K562 (cell line): ENCODE measurements around the gene SLITRK3. TPM values are rescaled to one million over a fixed set of nuclear protein-coding genes. Genes with fewer than 3 reads are reported as not detected.

Experiments used
- ATAC-seq: fragments of 200-7000 bp; cut with Tn5 transposase; 3 replicates; pipeline ENCODE4 v1.9.1; 2020; ENCODE audit warnings: moderate library complexity
- BruUV-seq: library from RNA; stranded (reverse); fragments of 400-500 nt; replicated peaks from 2 replicates; lab custom pipeline; 2021; lab: Mats Ljungman, UMichigan
- CTCF ChIA-PET: fragments of 300-600 bp; formaldehyde crosslinking; extraction: SDS; loops from one replicate; lab custom pipeline; 2021; ENCODE audit warnings: low intra/inter-chr PET ratio; lab: Yijun Ruan, JAX
- POLR2A ChIA-PET: fragments of 300-600, 350-650 bp; sonication (Branson Sonifier 250); formaldehyde crosslinking; extraction: SDS; loops from one replicate; lab custom pipeline; 2021; ENCODE audit warnings: antibody characterized with exemption, inconsistent platforms; lab: Yijun Ruan, JAX
- DNase-seq, 4 experiments: peaks; one replicate each; pipeline versions ENCODE4 v3.0.0 to v3.0.0-alpha.2; 2011 to 2018; ENCODE audit warnings: low spot score in 3 of 4, mixed read lengths in 3 of 4; ENCODE audit errors: extremely low read depth in 1 of 4
- FAIRE-seq: peaks from 2 replicates; lab custom pipeline; 2011; peaks lifted over from hg19 to GRCh38; lab: Jason Lieb, UNC
- H2AFZ ChIP-seq: 2 replicates; pipeline ENCODE4 v1.6.0; 2011; ENCODE audit warnings: low read depth, low read length, control low read depth, inconsistent platforms
- H3K27ac ChIP-seq: fragments of 200-600 bp; 3 replicates; pipeline ENCODE4 v1.8.0; 2011; ENCODE audit warnings: low read depth, mild to moderate bottlenecking, control low read depth, inconsistent platforms, low read length, moderate library complexity, mixed read lengths; ENCODE audit errors: extremely low read depth
- H3K27me3 ChIP-seq, 2 experiments: fragments of 300-600 bp in 1 of 2; 2 replicates in 1 of 2; 3 replicates in 1 of 2; pipeline versions ENCODE4 v1.6.0 to v1.8.0; 2011; ENCODE audit warnings: inconsistent platforms in 2 of 2, low read length in 2 of 2, mild to moderate bottlenecking in 1 of 2, mixed read lengths in 1 of 2, moderate library complexity in 1 of 2; ENCODE audit not compliant: control insufficient read depth in 2 of 2, insufficient read depth in 2 of 2
- H3K36me3 ChIP-seq: fragments of 300-600 bp; 3 replicates; pipeline ENCODE4 v1.8.0; 2011; ENCODE audit warnings: mild to moderate bottlenecking, low read length, inconsistent platforms; ENCODE audit not compliant: control insufficient read depth, insufficient read depth
- H3K4me1 ChIP-seq, 2 experiments: fragments of 200-600 bp in 1 of 2; replicated peaks in 1 of 2; 2 replicates in 1 of 2; 3 replicates in 1 of 2; pipeline versions ENCODE4 v1.5.1 to v1.8.0; 2011; ENCODE audit warnings: inconsistent platforms in 2 of 2, low read length in 2 of 2, mild to moderate bottlenecking in 1 of 2, mixed read lengths in 1 of 2, moderate library complexity in 1 of 2; ENCODE audit not compliant: control insufficient read depth in 2 of 2, insufficient read depth in 2 of 2
- H3K4me2 ChIP-seq: 2 replicates; pipeline ENCODE4 v1.6.1; 2011; ENCODE audit warnings: low read length, control low read depth, inconsistent platforms, mixed read lengths; ENCODE audit not compliant: insufficient read depth
- H3K4me3 ChIP-seq: fragments of 200-600 bp; sonication (generic), shearing (Covaris generic); 2 replicates; pipeline ENCODE4 v1.5.1; 2016; ENCODE audit warnings: control low read depth, inconsistent platforms
- H3K79me2 ChIP-seq: fragments of 200-600 bp; 3 replicates; pipeline ENCODE4 v1.8.0; 2011; ENCODE audit warnings: low read length, inconsistent platforms; ENCODE audit not compliant: control insufficient read depth, insufficient read depth
- H3K9ac ChIP-seq, 2 experiments: 2 replicates each; pipeline versions ENCODE4 v1.6.0 to v1.6.1; 2011; ENCODE audit warnings: low read depth in 2 of 2, low read length in 2 of 2, control low read depth in 1 of 2, inconsistent platforms in 1 of 2, mild to moderate bottlenecking in 1 of 2, mixed read lengths in 1 of 2; ENCODE audit not compliant: insufficient read depth in 1 of 2
- H3K9me1 ChIP-seq: one replicate; pipeline ENCODE4 v1.6.0; 2011; ENCODE audit warnings: inconsistent platforms, mild to moderate bottlenecking, low read length, moderate library complexity; ENCODE audit not compliant: control insufficient read depth, insufficient read depth
- H3K9me3 ChIP-seq: replicated peaks from 2 replicates; pipeline ENCODE4 v1.5.1; 2011; ENCODE audit warnings: low read depth, low read length, inconsistent platforms; ENCODE audit not compliant: control insufficient read depth, insufficient read depth
- H4K20me1 ChIP-seq: replicated peaks from 2 replicates; pipeline ENCODE4 v1.6.1; 2011; ENCODE audit warnings: low read length, inconsistent platforms, mixed read lengths; ENCODE audit not compliant: control insufficient read depth, insufficient read depth
- GTF3C2 ChIP-seq: IDR thresholded peaks from 3 replicates; pipeline ENCODE4 v1.6.1; 2011; ENCODE audit warnings: borderline replicate concordance, mild to moderate bottlenecking, moderate library complexity; ENCODE audit not compliant: insufficient read length; ENCODE audit errors: extremely low read depth
- HSF4 ChIP-seq: fragments of 250-450 bp; sonication (Bioruptor Pico); IDR thresholded peaks from 2 replicates; pipeline ENCODE4 v2.1.2; 2022; ENCODE audit warnings: mild to moderate bottlenecking, moderate library complexity, borderline replicate concordance
- IRF2 ChIP-seq: sonication (generic); formaldehyde crosslinking; IDR thresholded peaks from 2 replicates; pipeline ENCODE4 v1.8.1; 2022; ENCODE audit warnings: mild to moderate bottlenecking, missing genetic modification reagents
- MAFF ChIP-seq: IDR thresholded peaks from 2 replicates; pipeline ENCODE4 v1.6.1; 2012; ENCODE audit warnings: low read length, improper control_type of control experiment
- PPARD ChIP-seq: fragments of 250-450 bp; sonication (Bioruptor Pico); IDR thresholded peaks from 2 replicates; pipeline ENCODE4 v1.8.0; 2022; ENCODE audit warnings: inconsistent platforms, mild to moderate bottlenecking, moderate library complexity
- SIN3A ChIP-seq, 2 experiments: fragments of 150-350 bp in 1 of 2; IDR thresholded peaks; 2 replicates each; pipeline ENCODE4 v1.6.1; 2011 to 2016; ENCODE audit warnings: borderline replicate concordance in 2 of 2, low read depth in 2 of 2, low read length in 2 of 2, mild to moderate bottlenecking in 2 of 2, moderate library complexity in 2 of 2; ENCODE audit not compliant: control insufficient read depth in 1 of 2
- SIN3B ChIP-seq: fragments of 450-650 bp; IDR thresholded peaks from 2 replicates; pipeline ENCODE4 v1.6.1; 2017; ENCODE audit warnings: low read depth, mild to moderate bottlenecking, moderate library complexity
- TAF15 ChIP-seq: fragments of 200-400 bp; formaldehyde crosslinking; IDR thresholded peaks from 2 replicates; pipeline ENCODE4 v1.6.1; 2017; ENCODE audit warnings: mild to moderate bottlenecking, low read depth, low read length, moderate library complexity
- THRAP3 ChIP-seq: fragments of 450-650 bp; IDR thresholded peaks from 2 replicates; pipeline ENCODE4 v1.6.1; 2016; ENCODE audit warnings: mild to moderate bottlenecking, inconsistent platforms, borderline replicate concordance
- ZNF583 ChIP-seq: fragments of 250-450 bp; sonication (Bioruptor Pico); IDR thresholded peaks from 2 replicates; pipeline ENCODE4 v1.4.0; 2020
- ZNF766 ChIP-seq: fragments of 200-800 bp; sonication (Bioruptor generic); conservative IDR thresholded peaks from 2 replicates; pipeline ENCODE4 v1.6.1; 2016; ENCODE audit warnings: missing genetic modification characterization, missing compliant biosample characterization
- ZNF785 ChIP-seq: fragments of 250-450 bp; sonication (Bioruptor Pico); IDR thresholded peaks from 2 replicates; pipeline ENCODE4 v1.4.0; 2020; ENCODE audit warnings: mild to moderate bottlenecking
- in situ Hi-C: fragments of 300-500 bp; cut with MboI; formaldehyde crosslinking; loops from 4 replicates; pipeline ENCODE4 v1.15.0; 2018; ENCODE audit warnings: inconsistent platforms, mixed read lengths
- intact Hi-C: fragments of 100-400 bp; cut with micrococcal nuclease; formaldehyde crosslinking; loops from 2 replicates; pipeline ENCODE4 v1.14.2; 2022
- polyA plus RNA-seq, 8 experiments: library from polyadenylated mRNA; depleted of rRNA in 4 of 8; stranded (reverse) in 5 of 8; unstranded in 3 of 8; fragments of >200 nt; fragmentation: Nextera tagmentation in 2 of 8; fragmentation: Illumina TruSeq in 1 of 8; extraction: Ambion mirVana in 2 of 8; extraction: Trizol in 1 of 8; gene quantifications; 2 replicates each; pipeline versions ENCODE4 v1.2.1 to v1.2.3, GENCODE V29; 2011 to 2014; ENCODE audit warnings: inconsistent platforms in 1 of 8, missing spikeins in 1 of 8
- total RNA-seq, 7 experiments: library from RNA; depleted of rRNA in 6 of 7; stranded (reverse); fragments of >200 nt in 6 of 7; fragmentation: Illumina TruSeq in 2 of 7; extraction: Trizol in 2 of 7; gene quantifications; 2 replicates each; pipeline versions ENCODE4 v1.2.1 to v1.2.3, GENCODE V29; 2011 to 2021; ENCODE audit warnings: low replicate concordance in 1 of 7
- TF ChIP-seq, protein P1 (sequence below): fragments of 450-650 bp; IDR thresholded peaks from 2 replicates; pipeline ENCODE4 v1.7.1; 2018; ENCODE audit warnings: mild to moderate bottlenecking, low read depth; ENCODE audit not compliant: partially characterized antibody
- TF ChIP-seq, protein P2 (sequence below): fragments of 450-650 bp; IDR thresholded peaks from 2 replicates; pipeline ENCODE4 v1.6.1; 2016; ENCODE audit warnings: missing biosample characterization, missing genetic modification characterization

The SLITRK3 gene
- total and polyA plus RNA-seq, 9 of the 15 experiments (the other 6 are each of a cell fraction or from before 2014, with no cell fraction given), result not detected

GRCh38 chr3:165195640-165196576, at the start of gene SLITRK3 (continued):
- no peak for TF ChIP-seq SIN3B
- no peak for TF ChIP-seq GTF3C2
- no peak for TF ChIP-seq ZNF766 (CRISPR knock-in tag)
- TF ChIP-seq MAFF, result no peak
- no peak for TF ChIP-seq PPARD
- TF ChIP-seq THRAP3, result no peak
- no peak for TF ChIP-seq HSF4 (CRISPR knock-in tag)

- Histone ChIP-seq H3K9ac (no peak overlapping the region), H3K9me3 (no peaks in the 10 kb centered on the region), H3K4me1 (no peaks in the 10 kb centered on the region), H3K4me2 (no peak overlapping the region), H4K20me1 (no peaks in the 10 kb centered on the region), H3K27ac (no peak overlapping the region), H3K36me3 (no peaks in the 10 kb centered on the region), H3K4me3 (no peak overlapping the region), H3K27me3 (no peaks in the 10 kb centered on the region), H2AFZ (no peak overlapping the region), H3K9me1 (no peaks in the 10 kb centered on the region), H3K79me2 (no peaks in the 10 kb centered on the region)
- no peak for ATAC-seq
- ChIA-PET CTCF (no interaction called here), POLR2A (no interaction called here)
- intact Hi-C loops (no loop called here), in situ Hi-C loops (no loop called here)
- FAIRE-seq, result no peak
- no peak for DNase-seq
- BruUV-seq, result no TSS peak
- TF ChIP-seq ZNF785 (CRISPR knock-in tag), result no peak
- TF ChIP-seq IRF2 (CRISPR knock-in tag), result no peak
- no peak for TF ChIP-seq SIN3A (IDR thresholded peaks at IDR 0.05; ENCODE audit: borderline replicate concordance in 2 of 2, control insufficient read depth in 1 of 2, low read depth in 2 of 2, low read length in 2 of 2)
- no peak for TF ChIP-seq ZNF583 (CRISPR knock-in tag)
- no peak for TF ChIP-seq TAF15
- TF ChIP-seq, protein P1, sequence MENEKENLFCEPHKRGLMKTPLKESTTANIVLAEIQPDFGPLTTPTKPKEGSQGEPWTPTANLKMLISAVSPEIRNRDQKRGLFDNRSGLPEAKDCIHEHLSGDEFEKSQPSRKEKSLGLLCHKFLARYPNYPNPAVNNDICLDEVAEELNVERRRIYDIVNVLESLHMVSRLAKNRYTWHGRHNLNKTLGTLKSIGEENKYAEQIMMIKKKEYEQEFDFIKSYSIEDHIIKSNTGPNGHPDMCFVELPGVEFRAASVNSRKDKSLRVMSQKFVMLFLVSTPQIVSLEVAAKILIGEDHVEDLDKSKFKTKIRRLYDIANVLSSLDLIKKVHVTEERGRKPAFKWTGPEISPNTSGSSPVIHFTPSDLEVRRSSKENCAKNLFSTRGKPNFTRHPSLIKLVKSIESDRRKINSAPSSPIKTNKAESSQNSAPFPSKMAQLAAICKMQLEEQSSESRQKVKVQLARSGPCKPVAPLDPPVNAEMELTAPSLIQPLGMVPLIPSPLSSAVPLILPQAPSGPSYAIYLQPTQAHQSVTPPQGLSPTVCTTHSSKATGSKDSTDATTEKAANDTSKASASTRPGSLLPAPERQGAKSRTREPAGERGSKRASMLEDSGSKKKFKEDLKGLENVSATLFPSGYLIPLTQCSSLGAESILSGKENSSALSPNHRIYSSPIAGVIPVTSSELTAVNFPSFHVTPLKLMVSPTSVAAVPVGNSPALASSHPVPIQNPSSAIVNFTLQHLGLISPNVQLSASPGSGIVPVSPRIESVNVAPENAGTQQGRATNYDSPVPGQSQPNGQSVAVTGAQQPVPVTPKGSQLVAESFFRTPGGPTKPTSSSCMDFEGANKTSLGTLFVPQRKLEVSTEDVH, result no peak
- TF ChIP-seq, protein P2, sequence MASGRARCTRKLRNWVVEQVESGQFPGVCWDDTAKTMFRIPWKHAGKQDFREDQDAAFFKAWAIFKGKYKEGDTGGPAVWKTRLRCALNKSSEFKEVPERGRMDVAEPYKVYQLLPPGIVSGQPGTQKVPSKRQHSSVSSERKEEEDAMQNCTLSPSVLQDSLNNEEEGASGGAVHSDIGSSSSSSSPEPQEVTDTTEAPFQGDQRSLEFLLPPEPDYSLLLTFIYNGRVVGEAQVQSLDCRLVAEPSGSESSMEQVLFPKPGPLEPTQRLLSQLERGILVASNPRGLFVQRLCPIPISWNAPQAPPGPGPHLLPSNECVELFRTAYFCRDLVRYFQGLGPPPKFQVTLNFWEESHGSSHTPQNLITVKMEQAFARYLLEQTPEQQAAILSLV, result no peak
Measured at GRCh38 chr3:165243597-165243996, 47.4 kb upstream of the SLITRK3 start.
